CD4-positive, alpha-beta T cell treated with Interleukin-15 for 4 hours (primary cell): ENCODE data around the gene MASP2.
A peak's percentile ranks its signal among the peaks of the same experiment; 100 is the strongest.
"Not testable (repeated sequence)": the region's sequence is repeated elsewhere in the genome, so short reads cannot be mapped to it uniquely, and the experiment has no call there.

Experiments
- DNase-seq: peaks from one replicate; pipeline ENCODE4 v3.0.0-alpha.2; 2020; ENCODE audit warnings: low spot score

The MASP2 gene

GRCh38 chr1:11046625-11047365 lies at the start of gene MASP2:
Gene MASP2 (minus strand): TSS chr1:11047239. CDS start chr1:11047207, 32 bp downstream.
- no peak for DNase-seq

- not testable (repeated sequence) for DNase-seq
Observed at GRCh38 chr1:11083784-11084183, 36.7 kb upstream of the MASP2 start.

- DNase-seq: no peak
Observed at GRCh38 chr1:11080931-11081330, 33.9 kb upstream of the MASP2 start.

GRCh38 chr1:11078631-11079030 lies 31.6 kb upstream of the MASP2 start:
- DNase-seq: no peak

GRCh38 chr1:11073398-11073797 lies 26.4 kb upstream of the MASP2 start:
- DNase-seq: not testable (repeated sequence)

- no peak for DNase-seq
Observed at GRCh38 chr1:11072216-11072917, 25.3 kb upstream of the MASP2 start.

GRCh38 chr1:11071463-11072215 lies 24.6 kb upstream of the MASP2 start:
- no peak for DNase-seq

- no peak for DNase-seq
Observed at GRCh38 chr1:11070876-11071275, 23.8 kb upstream of the MASP2 start.

- no peak for DNase-seq
Observed at GRCh38 chr1:11068600-11069473, 21.8 kb upstream of the MASP2 start.

- no peak for DNase-seq
Observed at GRCh38 chr1:11067716-11068599, 20.9 kb upstream of the MASP2 start.

GRCh38 chr1:11065796-11066195 lies 18.8 kb upstream of the MASP2 start:
- no peak for DNase-seq

GRCh38 chr1:11064942-11065341 lies 17.9 kb upstream of the MASP2 start:
- DNase-seq: no peak

GRCh38 chr1:11063937-11064537 lies 17.0 kb upstream of the MASP2 start:
- DNase-seq: not testable (repeated sequence)

- DNase-seq: peak; percentile 28
Observed at GRCh38 chr1:11062965-11063401, 15.9 kb upstream of the MASP2 start.

GRCh38 chr1:11061652-11062365 lies 14.8 kb upstream of the MASP2 start:
- DNase-seq: no peak

GRCh38 chr1:11059968-11060830 lies 13.2 kb upstream of the MASP2 start, which contains the start of gene SRM:
Gene SRM (minus strand): TSS chr1:11060018. CDS start chr1:11059943, 75 bp downstream.
- peak; percentile 90 for DNase-seq

GRCh38 chr1:11059155-11059967 lies 12.3 kb upstream of the MASP2 start:
- no peak for DNase-seq
